ENCODE data around the gene UBE2L5.

UBE2L5 gene

DNA sequence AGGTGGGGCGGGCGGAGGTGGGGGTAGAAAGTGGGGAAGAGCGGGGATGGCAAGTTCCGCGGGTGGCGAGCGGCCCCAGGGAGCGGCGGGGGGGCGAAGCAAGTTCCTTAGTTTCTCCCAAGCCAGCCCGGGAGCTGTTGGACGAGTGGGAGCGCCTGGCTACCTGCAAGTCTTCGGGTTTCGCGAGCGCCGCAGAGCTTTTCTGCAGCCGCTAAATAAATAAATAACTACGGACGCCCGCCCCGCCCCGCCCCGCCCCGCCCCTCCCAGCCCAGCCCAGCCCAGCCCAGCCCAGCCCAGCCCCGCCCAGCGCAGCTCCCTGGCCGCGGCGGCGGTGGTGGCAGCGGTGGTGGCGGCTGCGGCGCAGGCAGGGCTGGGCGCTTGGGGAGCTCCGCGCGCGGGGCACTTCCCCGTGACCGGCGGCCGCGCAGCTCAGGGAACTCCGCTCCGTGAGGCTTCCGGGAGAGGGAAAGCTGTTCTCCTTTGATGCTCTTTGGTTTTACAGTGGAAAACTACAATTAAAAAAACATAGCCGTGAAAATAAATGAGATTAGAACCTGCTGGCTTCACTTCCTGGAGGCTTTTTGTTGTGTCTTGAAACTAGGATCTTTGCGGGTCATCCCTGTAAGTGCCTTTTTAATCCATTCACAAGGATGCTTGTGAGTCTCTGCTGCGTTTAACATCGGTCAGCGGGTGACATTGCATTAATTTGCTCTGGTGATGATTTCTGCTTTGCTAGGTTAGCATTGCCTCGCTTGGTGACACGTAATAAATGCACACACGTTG, at the start of gene UBE2L5:
TSS of gene UBE2L5 (plus strand) at position 440 of the 786 bp plus-strand sequence. CDS start 5,498 bp downstream, outside the sequence.
- peak; percentile 39 for DNase-seq (ENCODE audit: low read depth)

DNA sequence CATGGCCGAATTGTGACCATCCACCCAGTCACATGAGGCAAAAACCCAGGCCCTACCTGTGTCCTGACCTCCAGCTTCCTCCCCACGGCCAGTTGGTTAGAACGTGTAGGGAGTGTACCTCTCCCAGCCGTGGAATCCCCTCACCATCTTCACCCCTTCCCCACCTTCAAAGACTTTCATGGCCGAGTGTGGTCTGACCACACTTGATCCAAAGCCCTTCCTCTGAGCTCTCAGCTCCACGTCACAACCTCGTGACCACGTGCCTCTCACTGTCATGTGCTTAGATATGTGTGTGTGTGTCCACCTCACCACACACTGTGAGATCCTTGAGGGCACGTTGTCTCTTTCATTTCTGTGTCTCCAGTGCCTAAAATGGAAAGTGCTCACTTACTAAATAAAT, 48.6 kb upstream of the UBE2L5 start:
- DNase-seq (ENCODE audit: low read depth), result peak; percentile 19

DNA sequence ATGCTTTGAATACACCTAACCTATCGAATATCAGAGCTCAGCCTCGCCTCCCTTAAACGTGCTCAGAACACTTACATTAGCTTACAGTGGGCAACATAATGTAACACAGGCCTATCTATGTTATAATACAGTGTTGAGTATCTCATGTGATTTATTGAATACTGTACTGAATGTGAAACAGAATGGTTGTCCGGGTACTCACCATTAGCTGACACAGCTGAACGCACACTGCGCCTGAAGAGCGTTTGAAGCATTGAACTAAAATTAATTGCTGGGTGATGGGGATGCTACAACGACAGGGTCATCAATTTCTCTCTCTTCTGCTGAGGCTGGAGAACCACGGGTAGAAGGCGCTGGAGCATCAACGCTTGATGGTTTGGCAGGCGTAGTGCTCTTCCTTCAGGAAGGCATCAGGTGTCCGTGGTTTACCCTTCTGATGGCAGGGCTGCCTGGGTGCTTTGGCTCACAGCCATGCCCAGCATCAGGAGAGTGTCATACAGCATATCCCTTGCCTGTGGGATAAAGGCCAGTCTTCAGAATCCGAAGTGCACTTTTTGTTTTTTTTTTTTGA, 46.9 kb upstream of the UBE2L5 start:
- DNase-seq (ENCODE audit: low read depth), result no peak

DNA sequence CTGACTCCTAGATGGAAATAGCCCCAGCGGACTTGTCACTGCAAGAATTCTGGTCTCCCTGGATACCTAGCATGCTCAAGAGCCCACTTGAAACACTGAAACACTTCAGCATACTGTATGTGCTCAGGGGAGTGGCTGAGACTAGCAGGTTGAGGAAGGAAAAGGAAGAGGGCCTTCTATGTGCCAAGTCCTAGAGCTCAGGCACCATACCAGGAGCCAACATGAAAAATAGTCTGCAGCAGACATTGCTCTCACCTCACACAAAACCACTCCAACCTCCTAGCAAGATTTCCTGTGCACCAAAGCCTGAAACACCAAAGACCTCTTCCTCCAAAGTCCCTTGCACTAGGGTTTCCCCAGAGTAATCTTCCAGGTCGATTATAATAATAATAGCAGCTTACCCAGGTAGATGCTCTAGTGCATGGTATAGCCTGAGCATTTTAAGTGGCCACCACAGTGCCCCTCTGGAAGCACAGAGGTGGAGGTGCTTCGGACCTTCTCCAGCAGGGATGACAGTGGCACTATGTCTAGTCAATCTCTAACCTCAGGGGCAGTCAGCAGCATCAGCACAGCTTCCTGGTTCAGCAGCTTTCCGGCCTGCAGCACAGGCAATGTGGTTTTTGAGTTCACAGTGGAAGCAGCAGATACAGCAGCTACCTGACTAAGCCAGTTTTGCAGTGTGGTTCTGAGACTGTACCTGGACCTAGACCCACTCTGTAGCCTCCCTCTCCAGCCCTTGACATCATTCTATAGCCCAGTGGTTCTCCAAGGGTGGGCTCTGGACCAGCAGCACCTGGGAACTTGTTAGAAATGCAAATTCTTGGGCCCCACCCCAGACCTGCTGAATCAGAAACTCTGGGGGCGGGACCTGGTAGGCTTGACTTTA, 45.6 kb upstream of the UBE2L5 start:
- peak; percentile 40 for DNase-seq (ENCODE audit: low read depth)

DNA sequence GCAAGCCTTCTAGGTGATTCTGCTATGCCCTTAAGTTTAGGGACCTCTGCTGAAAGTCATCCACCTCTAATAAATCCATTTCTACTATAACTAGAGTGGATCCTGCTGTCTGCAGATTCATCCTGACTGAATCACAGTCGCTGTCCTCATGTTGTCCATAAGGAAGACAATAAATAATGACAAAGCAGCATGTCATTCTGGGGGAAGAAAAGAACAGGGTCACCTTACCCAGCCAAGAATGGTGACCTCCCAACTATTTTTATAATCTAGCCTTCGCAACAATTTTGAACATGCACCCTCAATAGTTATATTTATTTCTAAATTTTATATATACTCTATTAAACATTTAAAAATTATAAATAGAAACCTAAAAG, 45.0 kb upstream of the UBE2L5 start:
- DNase-seq (ENCODE audit: low read depth), result no peak

DNA sequence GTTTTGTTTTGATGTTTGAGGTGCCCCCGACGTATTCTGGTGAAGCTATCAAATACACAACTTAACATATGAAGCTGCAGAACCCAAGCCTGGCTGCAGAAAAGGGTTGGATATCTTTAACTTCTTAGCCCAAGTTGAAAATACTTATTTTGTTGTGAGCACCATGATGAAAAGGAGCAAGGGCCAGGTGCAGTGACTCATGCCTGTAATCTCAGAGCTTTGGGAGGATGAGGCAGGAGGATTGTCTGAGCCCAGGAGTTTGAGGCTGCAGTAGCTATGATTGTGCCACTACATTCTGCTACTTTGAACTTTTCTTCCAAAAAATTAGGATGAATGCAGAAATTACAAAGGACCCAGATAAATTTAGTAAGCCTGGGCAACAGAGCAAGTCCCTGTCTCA, 44.1 kb upstream of the UBE2L5 start:
- no peak for DNase-seq (ENCODE audit: low read depth)

DNA sequence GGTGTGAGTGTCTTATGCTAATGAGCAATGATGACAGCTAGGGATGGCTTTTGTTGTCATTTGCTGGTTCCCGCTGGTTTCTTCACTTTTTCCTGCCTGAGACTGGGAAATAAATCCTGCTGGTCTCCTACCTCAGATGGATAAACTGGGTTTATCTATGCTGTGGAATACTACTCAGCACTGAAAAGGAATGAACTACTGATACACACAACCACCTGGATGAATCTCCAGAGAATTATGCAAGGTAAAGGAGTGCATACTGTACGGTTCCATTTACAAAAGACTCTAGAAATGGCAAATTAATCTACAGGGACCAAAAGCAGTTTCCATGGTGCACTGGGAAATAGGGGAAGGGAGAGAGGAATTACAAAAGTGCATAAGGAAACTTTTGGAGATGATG, 41.2 kb upstream of the UBE2L5 start:
- no peak for DNase-seq (ENCODE audit: low read depth)

DNA sequence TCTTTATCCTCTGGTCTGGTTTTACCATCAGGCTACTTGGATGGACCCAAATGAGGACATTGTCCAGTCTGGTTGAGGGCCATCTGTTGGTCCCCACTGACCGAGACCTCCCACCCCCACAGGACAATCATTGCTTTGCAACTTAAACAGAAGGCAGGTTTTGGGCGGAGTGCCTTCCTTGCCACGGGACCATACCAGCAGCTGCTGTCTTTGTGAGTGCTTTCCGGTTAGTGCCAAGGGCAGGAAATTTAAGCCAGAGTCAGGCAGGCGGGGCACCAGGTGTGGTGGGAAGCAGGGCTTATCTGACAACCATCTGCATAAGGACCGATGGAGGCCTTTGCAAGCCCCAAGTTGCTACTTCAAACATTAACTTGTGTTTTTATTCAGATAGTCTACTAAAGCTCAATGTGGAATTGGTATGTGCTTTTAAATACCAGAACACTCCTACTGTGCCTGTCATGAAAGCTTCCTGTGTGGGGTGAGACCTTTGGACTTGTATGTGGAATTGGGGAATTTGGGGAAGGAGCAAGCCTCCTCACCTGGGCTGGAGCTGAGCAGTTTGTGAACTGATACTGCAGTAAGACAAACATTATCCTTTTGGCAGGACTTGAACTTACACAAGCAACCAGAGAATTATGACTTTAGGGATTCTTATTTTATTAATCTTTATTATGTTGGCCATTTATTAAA, 39.3 kb upstream of the UBE2L5 start:
- DNase-seq (ENCODE audit: low read depth), result no peak

DNA sequence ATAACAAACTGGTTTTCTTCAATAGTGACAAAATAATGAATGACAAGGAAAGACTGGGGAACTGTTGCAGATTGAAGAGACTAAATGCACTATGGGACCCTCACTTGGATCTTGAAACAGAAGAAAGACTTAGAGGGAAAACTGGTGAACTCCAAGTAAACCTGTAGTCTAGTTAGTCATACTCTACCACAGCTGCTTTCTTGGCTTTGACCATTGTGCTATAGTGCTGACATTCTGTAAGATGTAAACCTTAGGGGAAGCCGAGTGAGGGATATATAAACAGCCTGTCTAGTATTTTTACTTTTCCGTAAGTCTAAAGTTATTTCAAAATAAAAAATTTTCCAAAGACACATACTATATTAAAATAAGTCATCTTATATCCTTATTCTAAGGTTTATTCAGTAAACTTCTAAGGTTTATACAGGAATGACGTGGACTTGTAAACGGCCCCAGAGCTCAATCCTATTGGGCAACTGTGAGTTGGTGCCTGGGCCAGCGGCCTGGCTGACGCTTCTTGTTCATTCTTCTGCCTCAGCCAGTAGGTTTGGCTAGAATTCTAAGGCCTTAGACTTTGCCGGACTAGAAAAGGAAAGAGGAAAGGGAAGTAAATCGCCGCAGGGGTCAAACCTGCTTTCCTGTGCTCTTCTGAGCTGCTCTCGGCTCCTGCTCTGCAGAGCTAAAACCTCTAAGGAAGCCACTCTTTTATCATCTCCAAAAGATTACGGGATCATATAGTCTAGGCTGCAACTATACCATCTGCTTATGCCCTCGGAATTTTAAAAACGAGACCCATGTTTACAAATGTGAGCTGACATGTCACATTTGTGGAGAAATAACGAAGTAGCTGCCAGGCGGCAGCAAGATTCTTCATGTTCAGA, 33.6 kb upstream of the UBE2L5 start:
- DNase-seq (ENCODE audit: low read depth), result no peak

DNA sequence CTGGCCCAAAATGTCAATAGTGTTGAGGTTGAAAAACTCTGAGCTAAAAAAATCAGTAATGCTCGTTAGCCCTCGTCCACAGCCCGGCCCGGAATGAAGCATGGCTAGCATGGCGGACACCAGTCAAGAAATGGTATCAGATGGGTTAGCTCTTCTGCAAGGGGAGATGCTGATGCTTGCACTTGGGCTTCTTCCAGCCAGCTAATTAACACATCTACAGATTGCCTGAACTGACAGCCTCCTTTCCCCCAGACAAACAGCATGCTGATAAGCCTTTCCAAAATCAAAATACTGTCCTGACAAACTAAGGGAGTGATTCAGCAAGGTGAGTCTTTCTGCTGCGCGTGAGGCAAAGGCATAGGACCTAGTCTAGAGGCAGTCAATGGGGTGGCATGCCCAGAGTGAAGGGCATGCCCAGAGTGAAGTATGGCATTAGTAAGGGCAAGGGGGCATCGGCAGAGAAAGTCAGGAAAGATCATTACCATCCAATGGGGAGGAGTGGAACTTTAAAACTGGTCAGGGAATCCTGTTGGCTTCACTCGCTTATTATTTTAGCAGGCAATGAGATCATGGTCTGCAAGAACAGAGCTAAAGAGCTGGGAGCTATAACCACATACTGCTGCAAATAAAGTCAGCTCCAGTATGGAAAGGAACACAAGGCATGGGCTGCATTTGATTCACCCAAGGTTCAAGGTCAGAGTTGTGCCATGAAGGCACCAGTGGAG, 30.2 kb upstream of the UBE2L5 start:
- DNase-seq (ENCODE audit: low read depth), result no peak

DNA sequence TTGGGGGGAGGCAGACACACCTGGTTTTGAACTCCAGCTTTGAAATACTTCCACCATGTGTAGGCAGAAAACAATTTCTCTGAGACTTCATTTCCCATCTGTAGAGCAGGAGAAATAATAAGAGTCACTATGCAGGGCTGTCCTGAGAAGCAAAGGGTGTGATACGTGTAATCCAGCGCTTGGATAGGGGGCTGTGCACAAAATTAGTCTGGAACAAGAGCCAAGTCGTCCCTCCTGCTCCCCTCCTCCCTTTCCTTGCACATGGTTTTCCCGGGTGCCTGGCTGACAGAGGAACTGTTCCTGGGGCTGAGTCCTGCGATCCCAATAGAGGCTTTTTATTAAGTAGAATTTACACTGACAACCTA, 29.6 kb upstream of the UBE2L5 start:
- no peak for DNase-seq (ENCODE audit: low read depth)

DNA sequence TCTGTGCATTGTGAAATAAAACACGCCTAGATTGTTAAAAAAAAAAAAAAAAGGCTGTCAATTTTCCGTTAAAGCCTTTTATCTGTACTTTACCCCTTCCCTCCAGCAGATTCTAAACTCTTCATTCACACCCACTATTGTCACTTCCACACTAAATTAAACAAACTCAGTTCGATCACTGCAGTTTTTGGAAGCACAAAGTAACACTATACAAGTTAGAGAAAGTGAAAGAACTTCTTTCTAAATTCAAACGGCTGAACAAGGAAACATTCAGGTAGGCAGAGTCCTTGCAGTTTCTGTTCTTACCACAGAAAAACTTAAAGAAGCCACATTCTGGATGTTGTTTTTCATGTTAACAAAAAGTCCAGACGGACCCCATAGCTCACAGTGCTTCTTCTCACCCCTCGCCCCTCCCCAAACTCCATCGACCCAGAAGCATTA, 27.5 kb upstream of the UBE2L5 start:
- no peak for DNase-seq (ENCODE audit: low read depth)

DNA sequence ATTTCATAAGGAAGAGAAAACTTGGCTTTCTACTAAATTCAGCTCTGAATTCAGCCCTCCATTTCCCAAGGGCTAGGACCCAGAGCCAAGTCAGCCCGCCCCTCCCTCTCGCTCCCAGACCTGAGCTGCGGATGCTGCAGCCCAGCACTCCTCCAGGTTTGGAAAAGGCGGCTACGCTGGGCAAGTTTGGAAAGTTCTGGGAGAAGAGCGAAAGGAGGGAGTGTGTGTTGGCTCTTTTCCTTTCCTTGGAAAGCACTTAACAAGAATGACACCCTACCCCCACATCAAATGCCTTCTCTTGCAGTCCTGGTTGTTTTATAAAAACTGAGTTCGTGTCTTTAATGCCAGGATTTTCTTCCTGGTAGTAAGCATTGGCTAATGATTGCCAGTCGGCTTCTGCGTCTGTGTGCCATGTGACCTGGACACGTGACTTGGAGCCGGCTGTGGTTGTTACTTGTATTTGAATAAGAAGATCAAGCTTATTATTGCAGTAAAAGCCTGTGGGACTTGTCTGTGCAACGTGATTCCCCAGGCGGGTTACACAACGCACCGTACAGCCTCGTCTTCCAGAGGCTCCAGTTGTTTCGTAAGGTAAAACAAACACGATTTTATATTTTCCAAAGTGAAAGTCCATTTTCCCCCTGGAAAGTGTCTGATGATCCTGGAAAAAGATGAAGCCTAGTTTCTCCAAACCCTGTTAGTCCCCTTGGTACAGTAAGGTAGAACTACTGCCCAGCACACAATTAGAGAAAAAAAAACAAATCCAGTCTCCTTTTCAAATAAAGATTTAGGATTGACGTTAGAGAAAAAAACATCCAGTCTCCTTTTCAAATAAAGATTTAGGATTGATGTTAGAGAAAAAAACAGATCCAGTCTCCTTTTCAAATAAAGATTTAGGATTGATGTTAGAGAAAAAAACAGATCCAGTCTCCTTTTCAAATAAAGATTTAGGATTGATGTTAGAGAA, 26.8 kb upstream of the UBE2L5 start:
- peak; percentile 49 for DNase-seq (ENCODE audit: low read depth)

DNA sequence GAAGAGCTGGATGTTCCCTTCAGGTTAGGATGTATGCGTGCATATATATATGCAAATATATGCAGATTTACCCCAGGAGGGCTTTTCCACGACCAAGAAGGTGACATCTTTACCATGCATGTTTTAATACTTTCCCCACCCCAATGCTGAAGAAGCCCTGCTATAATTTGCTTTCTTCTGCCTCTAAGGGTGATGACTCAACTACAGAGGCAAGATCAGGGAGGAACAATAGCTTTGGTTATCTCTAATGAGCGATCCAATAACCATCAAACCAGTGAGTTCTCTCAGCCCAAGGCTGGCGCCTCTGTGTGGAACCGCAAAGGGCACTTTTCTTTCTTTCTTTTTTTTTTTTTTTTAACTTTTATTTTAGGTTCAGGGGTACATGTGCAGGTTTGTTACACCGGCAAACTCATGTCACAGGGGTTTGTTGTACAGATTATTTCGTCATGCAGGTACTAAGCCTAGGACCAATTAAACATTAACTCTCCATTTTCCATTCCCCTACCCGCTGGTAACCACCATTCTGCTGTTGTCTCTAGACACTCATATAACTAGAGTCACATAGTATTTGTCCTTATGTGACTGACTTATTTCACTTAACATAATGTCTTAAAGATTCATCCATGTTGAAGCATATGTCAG, 25.7 kb upstream of the UBE2L5 start:
- no peak for DNase-seq (ENCODE audit: low read depth)

DNA sequence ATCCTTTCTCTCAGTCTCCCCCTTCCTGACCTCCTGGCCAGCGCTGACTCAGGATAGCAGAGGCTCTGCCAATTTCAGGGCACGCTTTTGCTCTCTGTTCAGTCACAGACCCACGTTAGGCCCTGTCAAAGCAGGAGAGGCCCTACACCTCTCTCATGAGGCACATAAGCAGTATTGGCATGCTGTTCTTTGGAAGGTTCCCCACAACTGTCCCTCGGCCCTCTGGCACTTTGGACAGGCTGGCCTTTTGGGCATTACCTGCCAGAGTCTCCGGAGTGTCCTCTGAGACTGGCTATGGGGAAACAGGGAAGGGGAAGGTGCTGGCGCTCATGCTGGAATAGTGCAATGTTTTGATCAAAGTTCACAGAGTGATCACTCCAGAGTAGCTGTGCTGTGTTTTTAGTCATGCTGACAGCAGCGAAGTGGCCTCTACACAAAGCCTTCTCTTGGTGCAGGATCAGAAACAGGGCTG, 23.7 kb upstream of the UBE2L5 start:
- no peak for DNase-seq (ENCODE audit: low read depth)

DNA sequence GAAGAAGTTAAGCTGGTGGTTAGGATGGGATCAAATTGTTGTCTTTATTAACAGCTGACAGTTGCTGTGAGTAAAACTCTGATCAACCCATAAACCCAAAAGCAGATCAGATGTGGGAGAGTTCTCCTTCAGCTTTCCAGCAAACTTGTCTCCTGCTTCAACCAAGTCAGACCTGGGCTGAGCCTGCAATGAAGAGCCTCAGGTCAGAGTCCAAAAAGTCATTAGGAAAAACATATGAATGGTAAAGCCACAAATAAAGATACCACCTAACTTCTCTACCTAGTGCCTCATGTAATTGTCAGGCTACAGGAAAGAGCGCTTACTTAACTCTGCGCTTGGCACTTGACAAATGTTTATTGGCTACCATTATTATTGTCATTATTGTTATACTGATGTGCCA, 21.9 kb upstream of the UBE2L5 start:
- DNase-seq (ENCODE audit: low read depth), result no peak

DNA sequence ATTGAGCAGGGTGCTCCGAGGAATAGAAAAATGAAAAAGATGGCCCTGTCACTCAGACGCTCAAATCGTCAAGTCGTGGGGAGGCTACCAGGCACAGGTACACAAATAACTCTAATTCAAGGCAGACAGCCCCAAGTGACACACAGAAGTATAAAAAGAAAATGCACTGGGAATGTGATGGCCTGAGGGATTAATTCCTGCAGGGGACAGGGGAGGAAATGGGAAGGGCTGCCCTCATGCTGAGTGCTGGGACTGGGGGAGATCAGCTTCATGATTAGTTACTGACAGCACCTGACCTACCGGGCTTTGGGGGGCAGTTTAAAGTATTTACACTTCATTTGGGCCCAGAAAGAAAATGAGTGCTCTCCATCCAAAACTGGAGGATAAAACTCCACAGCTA, 20.9 kb upstream of the UBE2L5 start:
- no peak for DNase-seq (ENCODE audit: low read depth)

DNA sequence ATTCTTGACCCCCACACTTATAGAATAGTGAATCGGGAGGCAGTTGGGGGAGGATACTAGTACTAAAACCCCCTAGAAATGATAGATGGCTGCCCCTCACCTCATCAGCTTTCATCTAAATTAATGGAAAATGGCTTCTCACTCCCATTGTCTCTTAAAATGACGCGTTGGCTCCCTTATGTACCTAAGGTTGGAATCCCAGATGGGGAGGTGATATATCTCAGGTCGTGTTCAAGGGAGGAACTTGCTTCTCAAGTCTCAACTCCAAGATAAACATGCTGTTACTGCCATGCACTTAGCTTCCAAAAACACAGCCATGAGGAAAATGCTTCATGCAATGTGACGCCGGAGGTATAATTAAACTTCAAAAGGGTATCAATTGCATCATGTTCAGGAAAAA, 18.8 kb upstream of the UBE2L5 start:
- DNase-seq (ENCODE audit: low read depth), result no peak

DNA sequence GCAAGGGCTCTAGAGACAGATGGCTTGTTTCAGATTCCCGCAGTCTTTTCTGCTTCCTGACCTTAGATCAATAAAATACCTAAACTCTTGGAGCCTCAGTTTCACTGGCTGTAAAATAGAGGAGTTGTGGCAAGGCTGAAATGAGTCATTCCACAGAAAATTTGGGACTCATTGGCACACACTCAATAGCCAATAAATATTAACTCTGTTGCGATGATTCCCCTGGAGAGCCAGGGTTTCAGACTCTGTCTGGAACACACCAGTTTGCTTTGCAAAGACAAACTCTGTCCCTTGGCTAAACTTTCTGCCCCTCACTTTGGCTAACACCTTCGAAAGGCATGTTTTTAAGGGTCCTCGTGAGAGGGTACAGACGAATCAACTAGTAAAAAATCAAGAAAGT, 18.1 kb upstream of the UBE2L5 start:
- DNase-seq (ENCODE audit: low read depth), result no peak

Measured in stimulated activated CD4-positive, alpha-beta T cell treated with anti-CD3 and anti-CD28 coated beads, Interleukin-2, amount 100 ng/mL, for 4 hours (primary cell).